Right lobe of liver (tissue), 6 donors: ENCODE data around the gene UBE2G1. TPM values are rescaled to one million over a fixed set of nuclear protein-coding genes. Genes with fewer than 3 reads are reported as not detected.
"Not testable (repeated sequence)": the region's sequence is repeated elsewhere in the genome, so short reads cannot be mapped to it uniquely, and the experiment has no call there.

ENCODE experiments used
- ATAC-seq, 4 donors: fragments of 200-7000 bp; cut with Tn5 transposase; one replicate each; pipeline ENCODE4 v1.9.1; 2020; ENCODE audit warnings: mild to moderate bottlenecking in 4 of 4, moderate library complexity in 4 of 4
- DNase-seq, 3 donors: peaks; one replicate each; pipeline ENCODE4 v3.0.0-alpha.2; 2020
- H3K27ac ChIP-seq, 3 donors: fragments of 200-600 bp; one replicate each; pipeline ENCODE4 v1.8.0; 2022
- H3K27me3 ChIP-seq, 2 donors: fragments of 200-600 bp; one replicate each; pipeline ENCODE4 v1.8.0; 2022
- H3K36me3 ChIP-seq, 4 donors: fragments of 200-600 bp; sonication (generic) in 1 of 4; one replicate each; pipeline versions ENCODE4 v1.5.1 to v1.8.0; 2017 to 2022; ENCODE audit warnings: control low read depth in 1 of 4
- H3K4me1 ChIP-seq, 4 donors: fragments of 200-600 bp; sonication (generic) in 1 of 4; one replicate each; pipeline versions ENCODE4 v1.5.1 to v1.8.0; 2017 to 2022; ENCODE audit warnings: control low read depth in 1 of 4
- H3K4me3 ChIP-seq, 3 donors: fragments of 200-600 bp; one replicate each; pipeline ENCODE4 v1.8.0; 2022
- H3K9me3 ChIP-seq, 4 donors: fragments of 200-600 bp; sonication (generic) in 1 of 4; one replicate each; pipeline versions ENCODE4 v1.5.1 to v1.8.0; 2017 to 2022; ENCODE audit warnings: control low read depth in 1 of 4
- POLR2A ChIP-seq: fragments of 450-650 bp; IDR thresholded peaks from one replicate; pipeline ENCODE4 v1.6.1; 2017; ENCODE audit warnings: antibody characterized with exemption, mild to moderate bottlenecking
- WGBS: methylation state at CpG from one replicate; pipeline ENCODE4 v1.1.6; 2018; ENCODE audit warnings: low coverage, low lambda C conversion rate; ENCODE audit not compliant: insufficient coverage; ENCODE audit errors: missing lambda C conversion rate; 5-methylcytosine and 5-hydroxymethylcytosine counted together
- intact Hi-C, 2 donors: fragments of 100-400 bp; cut with DNase I; formaldehyde crosslinking; loops; one replicate each; pipeline versions ENCODE4 v1.11.2 to v1.14.1; 2022
- total RNA-seq, 6 experiments: library from RNA; depleted of rRNA in 2 of 6; stranded (reverse); fragments of >200 nt in 2 of 6; fragmentation: NEBNext Ultra II Directional in 3 of 6; extraction: Animal tissue kit (Norgen Biotek cat#: 25700) in 3 of 6; gene quantifications; one replicate each; pipeline versions ENCODE4 v1.1.0 to v1.2.4, GENCODE V29; 2016 to 2023
- TF ChIP-seq, protein P1 (sequence below), 4 donors: fragments of 200-600 bp in 3 of 4; fragments of 450-650 bp in 1 of 4; IDR thresholded peaks; one replicate each; pipeline versions ENCODE4 v1.5.1 to v1.8.0; 2016 to 2022; ENCODE audit warnings: antibody characterized with exemption in 4 of 4, mild to moderate bottlenecking in 2 of 4
- donor health status: DM: no; HTN: yes; CAD: no.
- donor health status: DM: no; HTN: no; CAD: no.
- donor health status: DM: no; HTN: no; CAD: no.
- donor health status: DM: no; HTN: yes; CAD: no.
- donor health status: DM: no; HTN: yes; CAD: no.

Gene UBE2G1
- total RNA-seq, 6 experiments from 2014 or later, result 30.3 to 45.5 (median 38.8) TPM

DNA sequence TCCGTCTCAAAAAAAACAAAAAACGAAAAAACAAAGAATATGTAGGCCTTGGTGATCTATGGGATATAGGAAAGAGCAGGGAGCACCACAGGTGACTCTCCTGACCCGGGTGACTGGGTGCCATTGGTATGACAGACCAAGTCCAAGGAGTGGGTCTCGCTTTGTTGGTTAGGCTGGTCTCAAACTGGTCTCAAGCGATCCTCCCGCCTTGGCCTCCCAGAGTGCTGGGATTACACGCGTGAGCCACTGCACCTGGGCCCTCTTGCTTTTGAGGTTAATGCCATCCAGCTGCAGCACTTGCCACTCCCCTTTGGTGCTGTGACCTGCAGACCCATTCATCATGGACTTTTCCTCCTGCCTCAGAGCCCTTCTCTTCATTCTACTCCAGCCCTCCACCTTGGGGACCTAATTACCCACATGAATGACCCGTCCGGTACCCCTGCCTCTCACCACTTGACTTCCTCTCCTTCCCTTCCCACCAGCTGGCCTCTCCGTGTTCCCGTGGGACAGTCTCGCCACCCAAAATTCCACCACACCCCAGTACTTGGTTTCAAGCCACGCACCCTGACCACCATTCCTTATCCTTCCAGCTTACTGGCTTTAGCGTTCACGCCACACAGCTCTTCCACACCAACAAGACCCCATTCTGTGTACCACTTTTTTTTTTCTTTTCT is 3.2 kb upstream of the UBE2G1 start:
- intact Hi-C loops, result no loop called here
- TF ChIP-seq, protein P1, sequence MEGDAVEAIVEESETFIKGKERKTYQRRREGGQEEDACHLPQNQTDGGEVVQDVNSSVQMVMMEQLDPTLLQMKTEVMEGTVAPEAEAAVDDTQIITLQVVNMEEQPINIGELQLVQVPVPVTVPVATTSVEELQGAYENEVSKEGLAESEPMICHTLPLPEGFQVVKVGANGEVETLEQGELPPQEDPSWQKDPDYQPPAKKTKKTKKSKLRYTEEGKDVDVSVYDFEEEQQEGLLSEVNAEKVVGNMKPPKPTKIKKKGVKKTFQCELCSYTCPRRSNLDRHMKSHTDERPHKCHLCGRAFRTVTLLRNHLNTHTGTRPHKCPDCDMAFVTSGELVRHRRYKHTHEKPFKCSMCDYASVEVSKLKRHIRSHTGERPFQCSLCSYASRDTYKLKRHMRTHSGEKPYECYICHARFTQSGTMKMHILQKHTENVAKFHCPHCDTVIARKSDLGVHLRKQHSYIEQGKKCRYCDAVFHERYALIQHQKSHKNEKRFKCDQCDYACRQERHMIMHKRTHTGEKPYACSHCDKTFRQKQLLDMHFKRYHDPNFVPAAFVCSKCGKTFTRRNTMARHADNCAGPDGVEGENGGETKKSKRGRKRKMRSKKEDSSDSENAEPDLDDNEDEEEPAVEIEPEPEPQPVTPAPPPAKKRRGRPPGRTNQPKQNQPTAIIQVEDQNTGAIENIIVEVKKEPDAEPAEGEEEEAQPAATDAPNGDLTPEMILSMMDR (IDR thresholded peaks at IDR 0.05), result no peak
- no peak for TF ChIP-seq POLR2A
- Histone ChIP-seq H3K27ac (no peak overlapping the region), H3K9me3 (no peaks in the 10 kb centered on the region), H3K36me3 (no peaks in the 10 kb centered on the region), H3K4me1 (peaks cover 0 to 6% (median 2%) of the 10 kb centered on the region in 4 donors), H3K27me3 (no peaks in the 10 kb centered on the region), H3K4me3 (no peak overlapping the region)
- peak in 1 of 3 donors; percentile 35 for DNase-seq
- 89% methylated on average over 12 of the region's 16 CpGs for WGBS
- no peak for ATAC-seq

DNA sequence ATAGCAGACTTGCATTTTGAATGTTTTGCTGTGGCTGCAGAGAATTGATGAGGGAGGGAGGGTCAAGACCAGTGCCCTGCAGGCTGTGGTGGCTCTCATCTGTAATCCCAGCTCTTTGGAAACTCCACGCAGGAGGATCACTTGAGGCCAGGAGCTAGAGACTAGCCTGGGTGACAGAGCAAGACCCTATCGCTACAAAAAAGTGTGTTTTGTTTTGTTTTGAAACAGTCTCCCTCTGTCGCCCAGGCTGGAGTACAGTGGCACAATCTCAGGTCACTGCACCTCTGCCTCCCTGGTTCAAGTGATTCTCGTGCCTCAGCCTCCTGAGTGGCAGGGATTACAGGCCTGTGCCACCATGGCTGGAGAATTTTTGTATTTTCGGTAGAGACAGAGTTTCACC is 1.9 kb upstream of the UBE2G1 start:
- Histone ChIP-seq H3K36me3 (no peaks in the 10 kb centered on the region), H3K4me3 (no peak overlapping the region), H3K27ac (no peak overlapping the region), H3K27me3 (no peaks in the 10 kb centered on the region), H3K9me3 (no peaks in the 10 kb centered on the region), H3K4me1 (peaks cover 0 to 9% (median 4%) of the 10 kb centered on the region in 4 donors)
- intact Hi-C loops, result no loop called here
- 60% methylated on average over 1 of the region's 5 CpGs for WGBS
- DNase-seq (no peak), ATAC-seq (no peak)
- no peak for TF ChIP-seq POLR2A
- TF ChIP-seq, protein P1 (IDR thresholded peaks at IDR 0.05), result no peak

DNA sequence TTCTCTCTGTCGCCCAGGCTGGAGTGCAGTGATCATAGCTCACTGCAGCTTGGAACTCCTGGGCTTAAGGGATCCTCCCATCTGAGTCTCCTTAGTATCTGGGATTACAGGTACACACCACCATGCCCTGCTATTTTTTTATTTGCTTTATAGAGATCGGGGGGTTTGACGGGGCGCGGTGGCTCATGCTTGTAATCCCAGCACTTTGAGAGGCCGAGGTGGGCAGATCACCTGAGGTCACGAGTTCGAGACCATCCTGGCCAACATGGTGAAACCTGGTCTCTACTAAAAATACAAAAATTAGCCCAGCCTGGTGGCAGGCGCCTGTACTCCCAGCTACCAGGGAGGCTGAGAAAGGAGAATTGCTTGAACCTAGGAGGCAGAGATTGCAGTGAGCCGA is 702 bp upstream of the UBE2G1 start:
- WGBS, result 91% methylated on average over 8 of the region's 10 CpGs
- H3K27me3 ChIP-seq, ATAC-seq, intact Hi-C loops, H3K4me1 ChIP-seq, H3K36me3 ChIP-seq, DNase-seq, H3K9me3 ChIP-seq: not testable (repeated sequence)
- peak overlapping the region; percentile 11 to 95 (median 37) for H3K27ac ChIP-seq
- H3K4me3 ChIP-seq, result peak overlapping the region; percentile 96 to 100 (median 99)

DNA sequence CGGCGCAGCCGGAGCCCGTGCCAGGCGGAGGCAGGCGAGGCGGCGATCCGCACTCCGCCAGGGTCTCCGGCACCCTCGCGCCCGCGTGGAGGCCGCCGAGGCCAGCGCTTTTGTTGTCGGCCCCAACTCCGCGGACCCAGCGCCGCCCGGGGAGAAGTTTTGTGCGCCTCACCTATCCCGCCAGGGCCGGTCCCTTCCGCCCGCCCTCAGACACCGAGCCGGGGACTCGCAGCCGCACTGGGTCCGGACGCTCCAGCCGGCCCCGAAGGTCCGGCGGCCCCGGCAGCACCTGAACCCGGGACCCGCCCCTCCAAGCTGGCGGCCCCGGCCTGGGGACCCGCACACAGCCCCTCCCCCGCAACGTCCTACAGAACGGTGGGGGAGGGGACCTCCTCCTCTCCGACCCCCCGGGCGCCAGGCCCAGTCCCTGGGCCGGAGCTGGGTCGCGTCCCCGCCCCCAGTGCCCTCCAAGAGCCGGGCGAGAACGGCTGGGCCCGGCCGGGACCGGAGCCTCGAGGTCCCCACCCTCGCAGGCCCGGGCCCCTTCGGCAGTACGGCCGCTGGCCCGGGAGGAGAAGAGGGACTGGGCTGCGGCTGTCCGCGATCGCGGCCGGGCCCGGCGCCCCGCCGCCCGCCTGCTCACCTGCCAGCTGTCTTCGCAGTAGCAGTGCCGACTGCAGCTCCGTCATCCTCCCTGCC is 698 bp downstream of the UBE2G1 start:
- peak; percentile 8 to 34 (median 22) for ATAC-seq
- Histone ChIP-seq H3K9me3 (no peaks in the 10 kb centered on the region), H3K27ac (peak overlapping the region; percentile 83 to 95 (median 95)), H3K36me3 (peaks cover 0 to 9% (median 0%) of the 10 kb centered on the region in 4 donors), H3K4me1 (peaks cover 0 to 9% (median 4%) of the 10 kb centered on the region in 4 donors), H3K4me3 (peak overlapping the region; percentile 96 to 100 (median 99)), H3K27me3 (no peaks in the 10 kb centered on the region)
- peak; percentile 60 to 70 (median 69) for DNase-seq
- intact Hi-C loops, result no loop called here
- TF ChIP-seq, protein P1 (IDR thresholded peaks at IDR 0.05), result no peak
- no peak for TF ChIP-seq POLR2A
- 0% methylated on average over 9 of the region's 82 CpGs for WGBS

DNA sequence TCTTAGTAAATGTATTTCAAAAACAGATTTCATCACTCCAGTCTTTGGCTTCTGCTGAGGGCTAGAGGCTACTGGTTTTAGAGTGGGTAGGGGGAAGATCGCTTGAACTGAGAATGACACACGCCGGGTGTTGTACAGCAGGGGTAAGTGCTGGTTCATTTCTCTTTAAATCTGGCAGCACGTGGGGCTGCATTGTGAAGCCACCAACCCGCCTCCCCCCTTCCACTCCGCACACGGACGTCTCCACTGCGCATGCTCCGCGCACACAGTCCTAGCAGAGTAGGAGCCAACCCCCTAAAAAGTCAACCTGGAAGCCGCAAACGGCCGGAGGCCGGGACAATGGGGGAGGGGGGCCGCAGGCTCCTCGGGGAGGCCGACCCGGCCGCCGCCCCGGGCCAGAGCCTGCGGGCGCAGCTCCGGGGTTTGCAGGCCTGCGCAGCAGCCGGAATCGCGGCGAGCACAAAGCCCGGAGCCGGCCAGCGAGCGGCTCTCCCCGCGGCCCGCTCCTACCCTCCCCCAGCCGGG is 1.3 kb downstream of the UBE2G1 start:
- TF ChIP-seq, protein P1 (IDR thresholded peaks at IDR 0.05), result no peak
- TF ChIP-seq POLR2A, result peak; percentile 78
- H3K4me1 ChIP-seq, result peaks cover 0 to 9% (median 4%) of the 10 kb centered on the region in 4 donors
- peak; percentile 70 to 77 (median 75) for ATAC-seq
- WGBS, result 0% methylated on average over 11 of the region's 38 CpGs
- intact Hi-C loops, result no loop called here
- no peaks in the 10 kb centered on the region for H3K9me3 ChIP-seq
- peak overlapping the region; percentile 96 to 100 (median 99) for H3K4me3 ChIP-seq
- peaks cover 0 to 9% (median 0%) of the 10 kb centered on the region in 4 donors for H3K36me3 ChIP-seq
- H3K27ac ChIP-seq, result peak overlapping the region; percentile 83 to 95 (median 95)
- no peaks in the 10 kb centered on the region for H3K27me3 ChIP-seq
- DNase-seq, result peak; percentile 93 to 96 (median 95)
